B cell (primary cell): ENCODE data around the gene SIPA1L3. TPM values are rescaled to one million over a fixed set of nuclear protein-coding genes. Genes with fewer than 3 reads are reported as not detected.

Experiments used
- ATAC-seq: fragments of 200-7000 bp; cut with Tn5 transposase; one replicate; pipeline ENCODE4 v1.10.0; 2021; ENCODE audit warnings: low read depth, mild to moderate bottlenecking, moderate number of reproducible peaks, moderate library complexity
- CTCF ChIA-PET: fragments of 350-600 bp; sonication (Branson Sonifier 250); formaldehyde crosslinking; loops from one replicate; lab custom pipeline; 2021; ENCODE audit warnings: antibody characterized with exemption, inconsistent platforms; lab: Charles Lee
- POLR2A ChIA-PET: fragments of 350-600 bp; sonication (Branson Sonifier 250); formaldehyde crosslinking; loops from one replicate; lab custom pipeline; 2021; ENCODE audit warnings: antibody characterized with exemption; lab: Charles Lee
- DNase-seq: peaks from one replicate; pipeline ENCODE4 v3.0.0; 2013
- H2AFZ ChIP-seq: 2 replicates; pipeline ENCODE4 v1.6.1; 2012; ENCODE audit warnings: mild to moderate bottlenecking, low read depth, low read length; ENCODE audit not compliant: insufficient read depth, poor library complexity, severe bottlenecking
- H3K27ac ChIP-seq, 2 donors: 1 replicate in 1 of 2; 2 replicates in 1 of 2; pipeline ENCODE4 v1.5.1; 2012 to 2013; ENCODE audit warnings: low read length in 2 of 2, mild to moderate bottlenecking in 2 of 2, moderate library complexity in 1 of 2
- H3K27me3 ChIP-seq, 4 experiments: fragments of 200-600 bp in 1 of 4; sonication (generic) in 1 of 4; replicated peaks in 1 of 4; 1 replicate in 2 of 4; 2 replicates in 2 of 4; pipeline versions ENCODE4 v1.6.1 to v1.7.0; 2013 to 2016; ENCODE audit warnings: low read length in 3 of 4, mild to moderate bottlenecking in 2 of 4, mixed read lengths in 1 of 4, moderate library complexity in 1 of 4; ENCODE audit not compliant: insufficient read depth in 4 of 4, control insufficient read depth in 3 of 4; ENCODE audit errors: control extremely low read depth in 1 of 4
- H3K36me3 ChIP-seq, 2 experiments: replicated peaks in 1 of 2; 1 replicate in 1 of 2; 2 replicates in 1 of 2; pipeline versions ENCODE4 v1.6.1 to v1.7.1; 2013; ENCODE audit warnings: low read length in 1 of 2; ENCODE audit not compliant: insufficient read depth in 2 of 2, control insufficient read depth in 1 of 2; ENCODE audit errors: control extremely low read depth in 1 of 2, extremely low read depth in 1 of 2
- H3K4me1 ChIP-seq, 2 donors: fragments of 200-600 bp in 1 of 2; sonication (generic) in 1 of 2; 1 replicate in 1 of 2; 2 replicates in 1 of 2; pipeline versions ENCODE4 v1.5.1 to v1.6.1; 2013 to 2017; ENCODE audit warnings: low read length in 2 of 2; ENCODE audit not compliant: control insufficient read depth in 2 of 2, insufficient read depth in 2 of 2
- H3K4me2 ChIP-seq: replicated peaks from 2 replicates; pipeline ENCODE3; 2012; ENCODE audit warnings: mild to moderate bottlenecking, low read depth, low read length; ENCODE audit not compliant: poor library complexity, severe bottlenecking
- H3K4me3 ChIP-seq, 5 experiments: fragments of 200-600 bp in 1 of 5; sonication (generic) in 1 of 5; 1 replicate in 3 of 5; 2 replicates in 2 of 5; pipeline versions ENCODE4 v1.5.1 to v1.7.0; 2011 to 2016; ENCODE audit warnings: low read length in 4 of 5, mild to moderate bottlenecking in 4 of 5, low read depth in 2 of 5, control low read depth in 1 of 5, moderate library complexity in 1 of 5; ENCODE audit not compliant: insufficient read depth in 1 of 5; ENCODE audit errors: control extremely low read depth in 1 of 5, extremely low read depth in 1 of 5
- H3K79me2 ChIP-seq: fragments of 200-600 bp; sonication (generic); one replicate; pipeline ENCODE4 v1.6.0; 2016; ENCODE audit warnings: low read length; ENCODE audit not compliant: control insufficient read depth, insufficient read depth
- H3K9ac ChIP-seq: fragments of 200-600 bp; sonication (generic); 2 replicates; pipeline ENCODE4 v1.6.1; 2017; ENCODE audit warnings: mild to moderate bottlenecking, low read length, moderate library complexity
- H3K9me3 ChIP-seq, 3 donors: one replicate each; pipeline versions ENCODE4 v1.6.1 to v1.7.1; 2013; ENCODE audit warnings: low read length in 2 of 3; ENCODE audit not compliant: control insufficient read depth in 2 of 3, insufficient read depth in 1 of 3; ENCODE audit errors: control extremely low read depth in 1 of 3
- H4K20me1 ChIP-seq: 2 replicates; pipeline ENCODE4 v1.6.0; 2012; ENCODE audit warnings: mild to moderate bottlenecking, low read length; ENCODE audit not compliant: insufficient read depth, control insufficient read depth, poor library complexity, severe bottlenecking
- H3K27ac Mint-ChIP-seq: one replicate; pipeline ENCODE4 v1.8.0; 2021; ENCODE audit warnings: mixed read lengths
- H3K27me3 Mint-ChIP-seq: one replicate; pipeline ENCODE4 v1.8.0; 2021; ENCODE audit warnings: mixed read lengths
- H3K4me1 Mint-ChIP-seq: one replicate; pipeline ENCODE4 v1.8.0; 2021; ENCODE audit warnings: mixed read lengths
- H3K4me3 Mint-ChIP-seq: one replicate; pipeline ENCODE4 v1.8.0; 2021; ENCODE audit warnings: mixed read lengths
- H3K9me3 Mint-ChIP-seq: one replicate; pipeline ENCODE4 v1.8.0; 2022; ENCODE audit warnings: mixed read lengths; ENCODE audit not compliant: insufficient read depth
- CTCF ChIP-seq: fragments of 200-600 bp; IDR thresholded peaks from one replicate; pipeline ENCODE4 v1.8.0; 2022; ENCODE audit warnings: antibody characterized with exemption, mild to moderate bottlenecking
- EZH2 ChIP-seq: IDR thresholded peaks from 2 replicates; pipeline ENCODE4 v1.6.1; 2012; ENCODE audit warnings: borderline replicate concordance, low read depth, mild to moderate bottlenecking, moderate library complexity, low read length; ENCODE audit not compliant: insufficient read depth, poor library complexity, severe bottlenecking
- WGBS: methylation state at CpG from one replicate; pipeline ENCODE4 v1.1.5; 2013; ENCODE audit warnings: missing lambda C conversion rate; ENCODE audit not compliant: insufficient coverage; 5-methylcytosine and 5-hydroxymethylcytosine counted together
- intact Hi-C: fragments of 100-400 bp; cut with micrococcal nuclease; formaldehyde crosslinking; loops from one replicate; pipeline ENCODE4 v1.10.0; 2022
- polyA plus RNA-seq: library from polyadenylated mRNA; depleted of rRNA; stranded (reverse); fragments of >200 nt; gene quantifications from 2 replicates; pipeline ENCODE4 v1.2.3, GENCODE V29; 2012
- total RNA-seq, 2 donors: library from RNA; stranded (reverse); fragments of 120-200 nt in 1 of 2; gene quantifications; 1 replicate in 1 of 2; 2 replicates in 1 of 2; pipeline versions ENCODE4 v1.2.3 to v1.2.4, GENCODE V29; 2013 to 2022

The SIPA1L3 gene
- total and polyA plus RNA-seq, 2 donors (not counting 1 experiment from before 2014, with no cell fraction given), result 48.3 to 295 TPM

GRCh38 chr19:38043649-38044144 is 136.7 kb downstream of the SIPA1L3 start:
- H3K27ac Mint-ChIP-seq, result peak overlapping the region; percentile 96

More at GRCh38 chr19:38043649-38044144, 136.7 kb downstream of the SIPA1L3 start:
- peaks cover 54 to 60% of the 10 kb centered on the region in 2 donors for H3K4me1 ChIP-seq
- H3K36me3 ChIP-seq, result peaks cover 0 to 6% of the 10 kb centered on the region in 2 experiments
- H3K27me3 Mint-ChIP-seq, result no peaks in the 10 kb centered on the region
- H3K27ac ChIP-seq, result peak overlapping the region in 1 of 2 donors; percentile 97
- POLR2A ChIA-PET, result interaction anchor here (1.0 to 3.9 kb wide), 2 partner anchors 10 to 65 kb away, joined by 3 to 22 read pairs; no protein-coding TSS in a partner anchor
- peaks cover 75% of the 10 kb centered on the region for H3K79me2 ChIP-seq
- TF ChIP-seq CTCF (no peak), EZH2 (no peak)
- peak overlapping the region; percentile 16 for H3K4me2 ChIP-seq
- H3K4me3 Mint-ChIP-seq, result peak overlapping the region; percentile 15
- no peaks in the 10 kb centered on the region for H3K9me3 Mint-ChIP-seq
- H3K9me3 ChIP-seq, result no peaks in the 10 kb centered on the region
- no peak overlapping the region for H3K9ac ChIP-seq
- H3K27me3 ChIP-seq, result no peaks in the 10 kb centered on the region
- CTCF ChIA-PET, result interaction anchor here (0.6 to 11.3 kb wide), 6 partner anchors 10 to 140 kb away, joined by 3 to 186 read pairs (median 6); partner anchors contain the start of genes SIPA1L3 and WDR87
- ATAC-seq, result no peak
- no peak overlapping the region for H2AFZ ChIP-seq
- H4K20me1 ChIP-seq, result no peaks in the 10 kb centered on the region
- WGBS, result 100% methylated on average over 5 of the region's 5 CpGs
- intact Hi-C loops, result no loop called here
- H3K4me1 Mint-ChIP-seq, result peaks cover 66% of the 10 kb centered on the region
- DNase-seq, result no peak
- H3K4me3 ChIP-seq, result no peak overlapping the region
